Loucy (cell line): Measurements from ENCODE around the gene KLF7.

Experiments used
- H2AFZ ChIP-seq: fragments of 200-600 bp; sonication (generic); 2 replicates; pipeline ENCODE4 v1.6.0; 2016; ENCODE audit warnings: antibody characterized with exemption, mild to moderate bottlenecking, low read length, moderate library complexity
- H3F3A ChIP-seq: fragments of 200-600 bp; 2 replicates; pipeline ENCODE4 v1.6.0; 2016; ENCODE audit warnings: antibody characterized with exemption, low read depth, mild to moderate bottlenecking
- H3K27me3 ChIP-seq: fragments of 200-600 bp; sonication (generic); 2 replicates; pipeline ENCODE4 v1.6.1; 2014; ENCODE audit warnings: low read length, mild to moderate bottlenecking; ENCODE audit not compliant: insufficient read depth, poor library complexity, severe bottlenecking
- H3K36me3 ChIP-seq: fragments of 200-600 bp; sonication (generic); 2 replicates; pipeline ENCODE4 v1.6.1; 2016; ENCODE audit warnings: low read length; ENCODE audit not compliant: insufficient read depth
- H3K4me1 ChIP-seq: fragments of 200-600 bp; sonication (generic); 2 replicates; pipeline ENCODE4 v1.5.1; 2014; ENCODE audit warnings: low read length, mild to moderate bottlenecking; ENCODE audit not compliant: insufficient read depth, poor library complexity, severe bottlenecking
- H3K4me2 ChIP-seq: fragments of 200-600 bp; sonication (generic); 2 replicates; pipeline ENCODE4 v1.6.0; 2014; ENCODE audit warnings: antibody characterized with exemption, low read length, low read depth, mild to moderate bottlenecking; ENCODE audit not compliant: poor library complexity, severe bottlenecking
- H3K4me3 ChIP-seq: fragments of 200-600 bp; sonication (generic); 2 replicates; pipeline ENCODE4 v1.5.1; 2014; ENCODE audit warnings: low read length, mild to moderate bottlenecking, mixed read lengths; ENCODE audit not compliant: poor library complexity, severe bottlenecking
- H3K79me2 ChIP-seq: fragments of 200-600 bp; sonication (generic); 2 replicates; pipeline ENCODE4 v1.6.1; 2014; ENCODE audit warnings: low read length; ENCODE audit not compliant: insufficient read depth
- H3K9ac ChIP-seq: fragments of 200-600 bp; sonication (generic); 2 replicates; pipeline ENCODE4 v1.6.0; 2014; ENCODE audit warnings: mild to moderate bottlenecking, low read depth, low read length, moderate library complexity; ENCODE audit not compliant: poor library complexity, severe bottlenecking
- H3K9me2 ChIP-seq: fragments of 200-600 bp; sonication (generic); replicated peaks from 2 replicates; pipeline ENCODE4 v1.6.1; 2016; ENCODE audit warnings: low read depth, low read length, mixed read lengths
- H3K9me3 ChIP-seq: fragments of 200-600 bp; sonication (generic); 2 replicates; pipeline ENCODE4 v1.6.1; 2014; ENCODE audit warnings: mild to moderate bottlenecking, antibody characterized with exemption, low read length, low read depth; ENCODE audit not compliant: insufficient read depth
- H4K20me1 ChIP-seq: fragments of 200-600 bp; sonication (generic); 2 replicates; pipeline ENCODE4 v1.6.0; 2014; ENCODE audit warnings: antibody characterized with exemption, low read length, mild to moderate bottlenecking; ENCODE audit not compliant: insufficient read depth, poor library complexity, severe bottlenecking
- CTCF ChIP-seq: fragments of 200-600 bp; sonication (generic); conservative IDR thresholded peaks from 2 replicates; pipeline ENCODE4 v1.5.1; 2014; ENCODE audit warnings: mild to moderate bottlenecking, antibody characterized with exemption, low read length
- EZH2phosphoT487 ChIP-seq: fragments of 200-600 bp; IDR thresholded peaks from 2 replicates; pipeline ENCODE4 v1.6.1; 2018; ENCODE audit warnings: antibody characterized with exemption, mild to moderate bottlenecking, moderate library complexity, borderline replicate concordance

Gene KLF7

DNA sequence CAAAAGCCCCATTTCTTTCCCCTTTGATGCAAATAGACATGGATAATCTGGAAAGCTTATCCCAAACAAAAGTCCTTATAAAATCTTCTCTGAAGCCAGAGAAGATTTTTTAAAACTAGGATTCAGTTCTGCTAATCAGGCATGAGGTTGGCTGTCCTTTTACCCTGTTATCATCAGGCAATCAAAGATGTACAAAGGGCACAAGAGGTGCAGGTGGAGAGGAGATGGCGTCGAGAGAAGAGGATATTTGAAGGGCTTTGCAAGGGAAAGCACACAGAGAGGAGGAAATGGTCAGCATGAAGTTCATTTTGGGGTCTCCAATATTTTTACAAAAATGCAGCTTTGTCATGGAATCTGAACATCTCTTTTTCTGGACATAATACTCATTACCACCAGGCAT lies 88.5 kb downstream of the KLF7 start:
- TF ChIP-seq EZH2phosphoT487 = no peak
- TF ChIP-seq CTCF = no peak
- Histone ChIP-seq H3F3A (no peaks in the 10 kb centered on the region), H4K20me1 (no peaks in the 10 kb centered on the region), H2AFZ (no peak overlapping the region), H3K9me2 (no peaks in the 10 kb centered on the region), H3K27me3 (no peaks in the 10 kb centered on the region), H3K36me3 (peaks cover 15% of the 10 kb centered on the region; the same call in 1 of the 2 replicates), H3K4me2 (no peak overlapping the region), H3K9ac (no peak overlapping the region), H3K9me3 (no peaks in the 10 kb centered on the region), H3K4me1 (peaks cover 20% of the 10 kb centered on the region), H3K4me3 (no peak overlapping the region), H3K79me2 (no peaks in the 10 kb centered on the region)

DNA sequence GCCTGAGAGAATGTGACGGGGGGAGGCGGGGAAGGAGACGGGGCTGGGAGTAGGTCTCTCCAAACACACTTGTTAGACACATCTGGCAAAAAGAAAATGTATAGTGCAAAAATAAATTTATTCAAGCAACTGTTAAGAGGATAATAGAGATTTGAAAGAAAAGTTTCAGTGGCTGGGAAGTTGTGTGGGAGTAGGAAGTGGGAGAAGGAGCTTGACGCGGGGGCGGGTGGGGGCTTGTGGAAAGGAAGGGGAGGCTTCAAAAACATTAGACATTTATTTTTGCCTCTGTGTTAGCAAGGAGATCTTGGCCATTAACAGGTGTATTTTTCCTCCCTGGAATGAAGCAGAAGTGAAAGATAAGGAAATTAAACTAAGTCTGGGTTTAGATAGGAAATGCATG lies 90.3 kb downstream of the KLF7 start:
- TF ChIP-seq CTCF = no peak
- Histone ChIP-seq H3K4me1 (peaks cover 20% of the 10 kb centered on the region), H3K9me3 (no peaks in the 10 kb centered on the region), H3K4me3 (no peak overlapping the region), H2AFZ (no peak overlapping the region), H3K79me2 (no peaks in the 10 kb centered on the region), H3K9ac (no peak overlapping the region), H3K36me3 (peaks cover 9% of the 10 kb centered on the region; the same call in 1 of the 2 replicates), H3K4me2 (no peak overlapping the region), H4K20me1 (no peaks in the 10 kb centered on the region), H3K9me2 (no peaks in the 10 kb centered on the region), H3K27me3 (no peaks in the 10 kb centered on the region), H3F3A (no peaks in the 10 kb centered on the region)

DNA sequence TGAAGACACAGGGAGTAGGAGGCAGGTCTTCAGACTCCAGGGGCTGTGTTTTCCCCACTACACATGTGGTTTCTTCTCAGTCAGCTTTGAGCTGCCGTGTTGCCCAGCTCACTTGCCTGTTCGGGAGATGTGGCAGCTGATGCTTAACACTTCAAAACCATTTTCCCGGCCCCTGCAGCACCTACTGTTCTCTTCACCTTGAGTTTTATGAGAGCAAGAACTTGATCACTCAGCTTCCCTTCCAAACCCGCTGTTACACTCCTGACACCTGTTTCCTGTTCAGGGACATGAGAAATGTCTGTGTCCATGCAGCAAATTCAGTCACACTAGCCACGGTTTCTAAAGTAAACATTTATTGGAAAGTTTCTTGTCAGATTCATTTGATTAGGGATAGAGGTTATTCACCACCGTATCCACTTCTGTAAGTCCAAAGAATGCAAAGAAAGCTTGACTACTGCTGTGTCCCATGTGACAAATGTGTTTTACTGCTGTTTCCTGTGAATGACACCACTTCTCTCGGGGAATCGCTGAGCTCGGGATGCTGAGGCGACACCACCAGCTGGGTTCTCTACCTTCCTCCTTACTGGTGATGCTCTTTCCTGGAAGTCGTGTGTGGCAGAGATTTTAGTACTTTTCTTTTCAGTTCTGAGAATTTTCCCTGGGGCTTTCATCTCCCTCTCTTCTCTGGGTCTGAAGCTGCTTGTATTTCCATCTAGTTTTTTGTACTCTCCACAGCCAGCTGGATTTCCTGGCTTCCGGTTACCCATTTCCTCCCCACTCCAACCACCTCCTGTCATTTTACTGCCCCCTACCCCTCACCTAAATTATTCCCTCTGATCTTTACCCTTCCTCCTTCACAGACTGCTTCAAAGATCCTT lies 91.7 kb downstream of the KLF7 start:
- Histone ChIP-seq H3K79me2 (no peaks in the 10 kb centered on the region), H3K27me3 (no peaks in the 10 kb centered on the region), H3K9me3 (no peaks in the 10 kb centered on the region), H3K4me3 (peak overlapping the region; percentile 57), H4K20me1 (no peaks in the 10 kb centered on the region), H3K9ac (no peak overlapping the region), H3K4me1 (peaks cover 20% of the 10 kb centered on the region), H3K9me2 (no peaks in the 10 kb centered on the region), H3K4me2 (peak overlapping the region; percentile 72), H2AFZ (peak overlapping the region; percentile 6; the same call in 1 of the 2 replicates), H3F3A (no peaks in the 10 kb centered on the region), H3K36me3 (no peaks in the 10 kb centered on the region)
- TF ChIP-seq CTCF = no peak
- TF ChIP-seq EZH2phosphoT487 = no peak
